Gastrocnemius medialis (tissue), 4 donors: Measurements from ENCODE around the gene RTKN2. TPM values are rescaled to one million over a fixed set of nuclear protein-coding genes. Genes with fewer than 3 reads are reported as not detected.

Experiments used
- ATAC-seq, 2 donors: fragments of 150-250 bp; one replicate each; pipeline ENCODE4 v1.9.1; 2016
- DNase-seq, 2 donors: peaks; one replicate each; pipeline ENCODE4 v3.0.0-alpha.2; 2019
- H3K27ac ChIP-seq, 4 donors: fragments of 200-600 bp; sonication (generic); 1 replicate in 1 of 4; 2 replicates in 3 of 4; pipeline ENCODE4 v1.5.1; 2016 to 2018; ENCODE audit warnings: mild to moderate bottlenecking in 2 of 4, moderate library complexity in 1 of 4
- H3K27me3 ChIP-seq, 3 donors: fragments of 200-600 bp; sonication (generic) in 2 of 3; 1 replicate in 1 of 3; 2 replicates in 2 of 3; pipeline versions ENCODE4 v1.5.1 to v1.6.0; 2016 to 2019; ENCODE audit warnings: mild to moderate bottlenecking in 1 of 3, moderate library complexity in 1 of 3
- H3K36me3 ChIP-seq, 2 donors: fragments of 200-600 bp; sonication (generic) in 1 of 2; one replicate each; pipeline ENCODE4 v1.5.1; 2017 to 2018
- H3K4me1 ChIP-seq, 2 donors: fragments of 200-600 bp; sonication (generic) in 1 of 2; one replicate each; pipeline ENCODE4 v1.5.1; 2016 to 2017; ENCODE audit warnings: mild to moderate bottlenecking in 2 of 2
- H3K4me3 ChIP-seq, 4 donors: fragments of 200-600 bp; sonication (generic) in 3 of 4; 1 replicate in 1 of 4; 2 replicates in 3 of 4; pipeline ENCODE4 v1.5.1; 2016 to 2019; ENCODE audit warnings: mild to moderate bottlenecking in 2 of 4
- H3K9me3 ChIP-seq, 3 donors: fragments of 200-600 bp; sonication (generic) in 2 of 3; 1 replicate in 1 of 3; 2 replicates in 2 of 3; pipeline ENCODE4 v1.5.1; 2016 to 2019
- POLR2A ChIP-seq, 2 donors: fragments of 450-650 bp; IDR thresholded peaks; one replicate each; pipeline ENCODE4 v1.6.1; 2017; ENCODE audit warnings: antibody characterized with exemption in 2 of 2, mild to moderate bottlenecking in 2 of 2, moderate library complexity in 2 of 2
- in situ Hi-C, 4 donors: fragments of 200-750 bp; cut with MboI; loops; one replicate each; pipeline versions ENCODE4 v1.15.0 to v1.8.0; 2017; ENCODE audit warnings: low sequenced_read_pairs in 4 of 4
- intact Hi-C: fragments of 100-400 bp; cut with DNase I; formaldehyde crosslinking; loops from one replicate; pipeline ENCODE4 v1.15.1; 2023; ENCODE audit warnings: low total_unique reads
- total RNA-seq, 4 donors: library from RNA; depleted of rRNA; stranded (reverse); fragments of >200 nt; gene quantifications; one replicate each; pipeline versions ENCODE4 v1.1.0 to v1.2.3, GENCODE V29; 2016
- TF ChIP-seq, protein P1 (sequence below), 5 experiments: fragments of 450-650 bp in 3 of 5; fragments of 200-600 bp in 2 of 5; sonication (generic) in 2 of 5; IDR thresholded peaks in 4 of 5; conservative IDR thresholded peaks in 1 of 5; 1 replicate in 4 of 5; 2 replicates in 1 of 5; pipeline ENCODE4 v1.5.1; 2016 to 2019; ENCODE audit warnings: antibody characterized with exemption in 5 of 5, mild to moderate bottlenecking in 3 of 5, moderate library complexity in 3 of 5

RTKN2 gene
- total RNA-seq, 4 donors from 2014 or later, result not detected

GRCh38 chr10:62270020-62270419 is 1.4 kb upstream of the RTKN2 start:
- H3K36me3 ChIP-seq, result no peaks in the 10 kb centered on the region
- DNase-seq (no peak), ATAC-seq (no peak)
- H3K4me3 ChIP-seq, result no peak overlapping the region
- no peaks in the 10 kb centered on the region for H3K9me3 ChIP-seq
- peaks cover 10 to 17% (median 15%) of the 10 kb centered on the region in 3 donors for H3K27me3 ChIP-seq
- intact Hi-C loops (no loop called here), in situ Hi-C loops (loop anchor here in 3 of 4 donors (25.0 kb wide), 2 partner anchors 383 to 1458 kb away; no protein-coding TSS in a partner anchor)
- H3K27ac ChIP-seq, result no peak overlapping the region
- no peak for TF ChIP-seq POLR2A (IDR thresholded peaks at IDR 0.05)
- TF ChIP-seq, protein P1, sequence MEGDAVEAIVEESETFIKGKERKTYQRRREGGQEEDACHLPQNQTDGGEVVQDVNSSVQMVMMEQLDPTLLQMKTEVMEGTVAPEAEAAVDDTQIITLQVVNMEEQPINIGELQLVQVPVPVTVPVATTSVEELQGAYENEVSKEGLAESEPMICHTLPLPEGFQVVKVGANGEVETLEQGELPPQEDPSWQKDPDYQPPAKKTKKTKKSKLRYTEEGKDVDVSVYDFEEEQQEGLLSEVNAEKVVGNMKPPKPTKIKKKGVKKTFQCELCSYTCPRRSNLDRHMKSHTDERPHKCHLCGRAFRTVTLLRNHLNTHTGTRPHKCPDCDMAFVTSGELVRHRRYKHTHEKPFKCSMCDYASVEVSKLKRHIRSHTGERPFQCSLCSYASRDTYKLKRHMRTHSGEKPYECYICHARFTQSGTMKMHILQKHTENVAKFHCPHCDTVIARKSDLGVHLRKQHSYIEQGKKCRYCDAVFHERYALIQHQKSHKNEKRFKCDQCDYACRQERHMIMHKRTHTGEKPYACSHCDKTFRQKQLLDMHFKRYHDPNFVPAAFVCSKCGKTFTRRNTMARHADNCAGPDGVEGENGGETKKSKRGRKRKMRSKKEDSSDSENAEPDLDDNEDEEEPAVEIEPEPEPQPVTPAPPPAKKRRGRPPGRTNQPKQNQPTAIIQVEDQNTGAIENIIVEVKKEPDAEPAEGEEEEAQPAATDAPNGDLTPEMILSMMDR (IDR thresholded peaks at IDR 0.05 in 4 of 5, conservative IDR thresholded peaks at IDR 0.05 in 1 of 5), result no peak
- H3K4me1 ChIP-seq, result peaks cover 11 to 15% of the 10 kb centered on the region in 2 donors

DNA sequence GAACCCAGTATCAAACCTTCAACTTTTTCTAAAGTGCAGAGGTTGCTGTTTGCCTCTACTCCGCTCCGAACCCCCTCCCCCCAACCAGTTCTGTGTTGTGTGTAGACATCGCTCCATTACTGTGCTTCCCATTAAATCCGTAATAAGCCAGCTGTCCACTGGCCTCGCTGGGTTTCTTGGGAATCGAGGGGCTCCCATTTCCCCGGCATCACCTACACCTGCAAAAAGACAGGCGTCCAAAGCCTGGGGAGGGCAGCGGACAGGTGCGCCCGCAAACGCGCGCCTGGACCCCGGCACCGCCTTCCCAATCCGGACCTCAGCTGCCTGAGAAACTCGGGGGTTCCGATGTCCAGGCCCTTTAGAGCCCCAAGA is 631 bp downstream of the RTKN2 start:
- intact Hi-C loops (no loop called here), in situ Hi-C loops (loop anchor here in 3 of 4 donors (25.0 kb wide), 2 partner anchors 381 to 1456 kb away; no protein-coding TSS in a partner anchor)
- no peak overlapping the region for H3K27ac ChIP-seq
- peaks cover 10 to 17% (median 15%) of the 10 kb centered on the region in 3 donors for H3K27me3 ChIP-seq
- H3K4me3 ChIP-seq, result peak overlapping the region; percentile 66 to 96 (median 80)
- no peaks in the 10 kb centered on the region for H3K9me3 ChIP-seq
- H3K36me3 ChIP-seq, result no peaks in the 10 kb centered on the region
- no peak for DNase-seq
- H3K4me1 ChIP-seq, result peaks cover 11 to 15% of the 10 kb centered on the region in 2 donors
- TF ChIP-seq, protein P1 (IDR thresholded peaks at IDR 0.05 in 4 of 5, conservative IDR thresholded peaks at IDR 0.05 in 1 of 5), result no peak
- no peak for TF ChIP-seq POLR2A (IDR thresholded peaks at IDR 0.05)
- no peak for ATAC-seq

DNA sequence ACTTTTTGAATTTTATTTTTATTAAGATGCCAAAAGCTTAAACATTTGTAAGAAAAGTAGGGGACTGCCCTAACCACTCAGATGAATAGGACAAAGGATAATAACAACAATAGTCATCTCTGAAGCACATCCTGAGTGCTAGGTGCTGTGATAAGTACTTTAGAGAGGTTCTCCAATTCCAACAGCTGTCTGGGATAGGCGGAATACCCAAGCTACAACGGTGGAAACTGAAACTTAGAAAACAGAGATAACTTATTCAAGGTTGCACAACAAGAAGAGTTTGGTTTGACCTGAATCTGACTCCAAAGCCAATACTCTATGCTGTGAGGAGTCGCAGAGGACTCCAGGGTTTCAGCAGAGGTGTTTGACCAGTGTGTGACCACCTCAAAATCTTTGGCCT is 2.0 kb downstream of the RTKN2 start:
- intact Hi-C loops, result no loop called here
- no peaks in the 10 kb centered on the region for H3K36me3 ChIP-seq
- no peak overlapping the region for H3K4me3 ChIP-seq
- in situ Hi-C loops, result loop anchor here in 3 of 4 donors (25.0 kb wide), 2 partner anchors 379 to 1454 kb away; no protein-coding TSS in a partner anchor
- no peak for ATAC-seq
- H3K4me1 ChIP-seq, result peaks cover 11 to 15% of the 10 kb centered on the region in 2 donors
- DNase-seq, result no peak
- peaks cover 10 to 17% (median 15%) of the 10 kb centered on the region in 3 donors for H3K27me3 ChIP-seq
- no peak overlapping the region for H3K27ac ChIP-seq
- TF ChIP-seq POLR2A (IDR thresholded peaks at IDR 0.05), result no peak
- TF ChIP-seq, protein P1 (IDR thresholded peaks at IDR 0.05 in 4 of 5, conservative IDR thresholded peaks at IDR 0.05 in 1 of 5), result no peak
- no peaks in the 10 kb centered on the region for H3K9me3 ChIP-seq

- Histone ChIP-seq H3K4me1 (peaks cover 11 to 15% of the 10 kb centered on the region in 2 donors), H3K27ac (no peak overlapping the region), H3K4me3 (no peak overlapping the region), H3K36me3 (no peaks in the 10 kb centered on the region), H3K9me3 (no peaks in the 10 kb centered on the region), H3K27me3 (peaks cover 10 to 17% (median 15%) of the 10 kb centered on the region in 3 donors)
- ATAC-seq, result no peak
- DNase-seq, result no peak
- in situ Hi-C loops (loop anchor here in 3 of 4 donors (25.0 kb wide), 2 partner anchors 379 to 1454 kb away; no protein-coding TSS in a partner anchor), intact Hi-C loops (no loop called here)
- no peak for TF ChIP-seq POLR2A (IDR thresholded peaks at IDR 0.05)
- TF ChIP-seq, protein P1 (IDR thresholded peaks at IDR 0.05 in 4 of 5, conservative IDR thresholded peaks at IDR 0.05 in 1 of 5), result no peak
Observed at GRCh38 chr10:62266147-62266546, 2.5 kb downstream of the RTKN2 start.
